Motor neuron (in vitro differentiated cells): ENCODE measurements around the gene RBM4. TPM values are rescaled to one million over a fixed set of nuclear protein-coding genes. Genes with fewer than 3 reads are reported as not detected.
"Not testable (repeated sequence)": the region's sequence is repeated elsewhere in the genome, so short reads cannot be mapped to it uniquely, and the experiment has no call there.

Experiments used
- ATAC-seq, 8 experiments: fragments of 200-7000 bp; cut with Tn5 transposase; replicated peaks in 6 of 8; 2 replicates each; pipeline ENCODE4 v1.8.0; 2021; ENCODE audit warnings: mild to moderate bottlenecking in 8 of 8, moderate library complexity in 8 of 8
- H3K27ac ChIP-seq, 2 donors: fragments of 250-450 bp; sonication (Bioruptor Pico); 2 replicates each; pipeline ENCODE4 v1.9.0; 2021; ENCODE audit warnings: antibody characterized with exemption in 2 of 2, mild to moderate bottlenecking in 2 of 2, moderate library complexity in 1 of 2
- H3K4me1 ChIP-seq, 2 donors: fragments of 250-450 bp; sonication (Bioruptor Pico); replicated peaks in 1 of 2; 2 replicates each; pipeline ENCODE4 v1.6.1; 2021; ENCODE audit warnings: antibody characterized with exemption in 2 of 2, mild to moderate bottlenecking in 2 of 2, moderate library complexity in 1 of 2
- H3K4me3 ChIP-seq, 5 donors: fragments of 250-450 bp; sonication (Bioruptor Pico); 2 replicates each; pipeline ENCODE4 v1.9.0; 2021; ENCODE audit warnings: antibody characterized with exemption in 5 of 5, mild to moderate bottlenecking in 5 of 5, moderate library complexity in 4 of 5
- WGBS, 10 experiments: fragments of 450-650 bp; shearing (Covaris generic); methylation state at CpG; one replicate each; pipeline ENCODE4 v1.0.0; 2022; 5-methylcytosine and 5-hydroxymethylcytosine counted together
- in situ Hi-C, 9 experiments: fragments of 400-800 bp; cut with MboI; loops; one replicate each; pipeline ENCODE4 v1.15.0; 2021; ENCODE audit warnings: low sequenced_read_pairs in 9 of 9, low pct_unique_long_range_greater_than_20kb in 2 of 9; ENCODE audit not compliant: unreplicated experiment in 9 of 9
- total RNA-seq, 8 experiments: library from RNA; unstranded; fragments of 300-600 nt; gene quantifications; 2 replicates each; pipeline versions ENCODE4 v1.2.3 to v1.2.4, GENCODE V29; 2022

Gene RBM4
- total RNA-seq, 8 experiments from 2014 or later: 122 to 311 (median 170) TPM

DNA sequence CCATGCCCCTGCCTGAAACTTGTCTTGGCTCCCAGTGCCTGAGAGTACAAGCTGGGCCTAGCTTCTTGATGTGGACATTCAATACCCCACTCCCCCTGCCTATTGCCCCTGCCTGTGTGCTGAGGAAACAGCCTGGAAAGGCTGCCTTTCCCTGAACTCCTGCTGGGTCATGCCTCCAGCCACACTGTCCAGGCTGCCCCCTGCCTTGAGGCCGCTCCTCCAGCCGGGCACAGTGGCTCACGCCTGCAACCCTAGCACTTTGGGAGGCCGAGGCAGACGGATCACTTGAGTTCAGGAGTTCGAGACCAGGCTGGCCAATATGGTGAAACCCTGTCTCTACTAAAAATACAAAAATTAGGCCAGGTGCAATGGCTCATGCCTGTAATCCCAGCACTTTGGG, 35.4 kb upstream of the RBM4 start:
- 80 to 100% (median 87%) methylated on average over 2 to 4 of the region's 6 CpGs; no CpG with 5 or more reads in 6 of the 10 experiments for WGBS, 10 experiments
- H3K4me1 ChIP-seq: no peaks in the 10 kb centered on the region
- ATAC-seq: no peak
- no peak overlapping the region for H3K27ac ChIP-seq
- no peak overlapping the region for H3K4me3 ChIP-seq
- in situ Hi-C loops: no loop called here

DNA sequence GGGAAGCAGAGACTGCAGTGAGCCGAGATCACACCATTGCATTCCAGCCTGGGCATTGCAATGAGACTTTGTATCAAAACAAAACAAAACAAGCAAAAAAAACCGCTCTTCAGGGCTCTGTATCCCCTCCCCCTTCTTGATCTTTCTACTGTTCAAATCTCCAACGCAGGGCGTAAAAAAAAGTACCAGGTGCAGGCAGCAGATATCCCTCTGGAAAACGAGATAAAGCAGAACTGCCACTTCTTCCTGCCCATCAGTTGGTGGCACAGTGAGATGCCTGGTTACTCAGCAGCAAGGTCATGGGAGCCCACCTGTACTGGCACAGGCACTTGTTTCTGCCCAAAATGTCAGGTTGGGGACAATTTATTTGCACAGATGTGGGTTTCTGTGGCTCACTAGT, 34.3 kb upstream of the RBM4 start:
- 82 to 95% (median 89%) methylated on average over 2 to 5 of the region's 5 CpGs; no CpG with 5 or more reads in 3 of the 10 experiments for WGBS, 10 experiments
- in situ Hi-C loops: no loop called here
- H3K27ac ChIP-seq: no peak overlapping the region

GRCh38 chr11:66606608-66607007, 31.9 kb upstream of the RBM4 start:
- 94 to 100% (median 100%) methylated on average over 1 to 3 of the region's 3 CpGs; no CpG with 5 or more reads in 6 of the 10 experiments for WGBS, 10 experiments
- H3K4me1 ChIP-seq, H3K27ac ChIP-seq, ATAC-seq, in situ Hi-C loops, H3K4me3 ChIP-seq: not testable (repeated sequence)

More for the DNA sequence above, 34.3 kb upstream of the RBM4 start:
- Histone ChIP-seq H3K4me1 (no peaks in the 10 kb centered on the region), H3K4me3 (no peak overlapping the region)
- no peak for ATAC-seq

DNA sequence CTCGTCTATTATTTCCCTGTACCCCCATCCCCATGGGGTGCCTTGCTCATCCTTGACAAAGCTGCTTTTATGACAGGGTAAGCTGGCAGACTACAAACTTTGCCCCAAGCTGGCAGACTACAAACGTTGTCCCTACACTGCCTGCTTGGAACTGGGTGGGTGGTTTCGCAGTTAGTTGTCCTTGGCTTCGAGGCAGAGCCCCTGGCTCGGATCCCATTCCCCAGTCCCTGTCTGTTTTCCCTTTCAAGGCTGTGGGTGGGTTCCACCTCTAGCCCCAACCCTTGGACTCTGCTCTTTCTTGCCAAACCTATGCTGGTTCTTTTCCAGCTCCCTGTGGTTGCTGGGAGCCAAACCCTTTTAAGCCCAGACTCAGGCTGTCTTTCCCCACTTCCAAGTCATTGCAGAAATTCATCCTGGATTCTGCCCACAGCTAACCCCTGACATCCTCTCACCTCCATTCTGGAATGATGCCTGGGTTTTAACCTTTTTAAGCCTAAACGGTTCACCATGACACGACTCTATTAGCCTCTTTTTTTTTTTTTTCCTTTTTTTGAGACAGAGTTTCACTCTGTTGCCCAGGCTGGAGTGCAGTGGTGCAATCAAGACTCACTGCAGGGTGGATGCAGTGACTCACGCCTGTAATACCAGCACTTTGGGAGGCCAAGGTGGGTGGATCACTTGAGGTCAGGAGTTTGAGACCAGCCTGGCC, 31.2 kb upstream of the RBM4 start:
- in situ Hi-C loops: no loop called here
- 0 to 100% (median 55%) methylated on average over 1 to 4 of the region's 8 CpGs; no CpG with 5 or more reads in 1 of the 10 experiments for WGBS, 10 experiments
- H3K27ac ChIP-seq: no peak overlapping the region
- no peaks in the 10 kb centered on the region for H3K4me1 ChIP-seq
- peak in 3 of 8 experiments; percentile 76 to 96 (median 94) for ATAC-seq
- no peak overlapping the region for H3K4me3 ChIP-seq

GRCh38 chr11:66609721-66610617, 28.5 kb upstream of the RBM4 start:
- Histone ChIP-seq H3K4me1 (no peaks in the 10 kb centered on the region), H3K27ac (no peak overlapping the region), H3K4me3 (no peak overlapping the region)
- 0 to 93% (median 72%) methylated on average over 1 to 4 of the region's 4 CpGs; no CpG with 5 or more reads in 1 of the 10 experiments for WGBS, 10 experiments
- no peak for ATAC-seq
- in situ Hi-C loops: no loop called here

GRCh38 chr11:66612458-66612857, 26.0 kb upstream of the RBM4 start:
- peaks cover 3% of the 10 kb centered on the region in 2 donors for H3K4me1 ChIP-seq
- ATAC-seq: no peak
- in situ Hi-C loops: no loop called here
- no peak overlapping the region for H3K4me3 ChIP-seq
- 83 to 100% methylated on average over 1 of the region's 1 CpG; no CpG with 5 or more reads in 8 of the 10 experiments for WGBS, 10 experiments
- no peak overlapping the region for H3K27ac ChIP-seq

- Histone ChIP-seq H3K4me1 (peaks cover 12 to 13% of the 10 kb centered on the region in 2 donors), H3K27ac (no peak overlapping the region), H3K4me3 (no peak overlapping the region)
- WGBS, 10 experiments: 80 to 100% (median 91%) methylated on average over 2 to 7 of the region's 13 CpGs; no CpG with 5 or more reads in 5 of the 10 experiments
- no peak for ATAC-seq
- in situ Hi-C loops: no loop called here
These were observed 24.4 kb upstream of the RBM4 start for GRCh38 chr11:66614073-66614472.

- 0 to 2% (median 0%) methylated on average over 2 to 9 of the region's 90 CpGs; no CpG with 5 or more reads in 7 of the 10 experiments for WGBS, 10 experiments
- H3K4me3 ChIP-seq: peak within 1 kb of the TSS; percentile 81 to 99 (median 86)
- H3K27ac ChIP-seq: peak within 1 kb of the TSS; percentile 91 to 94
- ATAC-seq: peak; percentile 88 to 98 (median 95)
- H3K4me1 ChIP-seq: peaks cover 15% of the 10 kb centered on the region in 2 donors
- in situ Hi-C loops: no loop called here
These were observed 21.9 kb upstream of the RBM4 start, which contains the start of gene RBM14 for GRCh38 chr11:66616379-66617154. Gene RBM14, plus strand, starts transcription at chr11:66616630. Its CDS starts 91 bp downstream, at chr11:66616721.

GRCh38 chr11:66617155-66617834, 21.2 kb upstream of the RBM4 start:
- in situ Hi-C loops: no loop called here
- ATAC-seq: peak in 3 of 8 experiments; percentile 9 to 10 (median 9)
- 0 to 2% (median 0%) methylated on average over 1 to 16 of the region's 38 CpGs; no CpG with 5 or more reads in 2 of the 10 experiments for WGBS, 10 experiments
- peak overlapping the region; percentile 81 to 99 (median 86) for H3K4me3 ChIP-seq
- peak overlapping the region; percentile 91 to 94 for H3K27ac ChIP-seq
- H3K4me1 ChIP-seq: peaks cover 15 to 18% of the 10 kb centered on the region in 2 donors

DNA sequence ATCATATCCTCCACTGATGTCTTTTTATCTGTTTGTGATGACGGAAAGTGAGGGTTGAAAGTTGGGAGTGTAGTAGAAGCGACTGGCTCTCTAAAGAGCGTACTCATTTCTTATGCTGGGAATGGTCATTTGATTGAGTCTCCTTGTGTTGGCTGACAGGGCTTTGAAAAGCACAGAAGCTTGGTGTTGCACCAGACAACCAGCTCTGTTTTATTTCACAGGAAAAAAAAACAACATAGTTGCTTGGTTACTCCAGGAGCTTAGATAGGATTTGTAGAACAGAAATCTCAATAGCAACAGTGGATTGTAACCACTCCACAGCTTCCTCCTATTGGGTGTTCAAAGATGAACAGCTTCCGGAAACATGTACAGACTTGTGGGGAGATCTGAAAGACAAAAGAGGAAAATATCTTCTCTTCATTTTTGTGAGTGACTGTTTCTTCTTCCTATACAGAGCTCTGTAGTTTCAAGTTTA, 19.4 kb upstream of the RBM4 start:
- peak in 3 of 8 experiments; percentile 0 to 7 (median 0) for ATAC-seq

GRCh38 chr11:66624450-66624849, 14.1 kb upstream of the RBM4 start:
- H3K4me1 ChIP-seq: peaks cover 0 to 11% of the 10 kb centered on the region in 2 donors
- H3K27ac ChIP-seq: no peak overlapping the region
- H3K4me3 ChIP-seq: no peak overlapping the region
- 13 to 98% (median 93%) methylated on average over 2 to 8 of the region's 16 CpGs; no CpG with 5 or more reads in 6 of the 10 experiments for WGBS, 10 experiments
- in situ Hi-C loops: no loop called here
- ATAC-seq: peak in 6 of 8 experiments; percentile 14 to 51 (median 40)

More for the DNA sequence above, 19.4 kb upstream of the RBM4 start:
- Histone ChIP-seq H3K27ac (no peak overlapping the region), H3K4me3 (peak overlapping the region in 4 of 5 donors; percentile 85 to 99 (median 87)), H3K4me1 (peaks cover 15 to 24% of the 10 kb centered on the region in 2 donors)
- in situ Hi-C loops: no loop called here
- WGBS, 10 experiments: 36 to 83% (median 60%) methylated on average over 1 to 4 of the region's 4 CpGs; no CpG with 5 or more reads in 1 of the 10 experiments
